Chondrocyte (in vitro differentiated cells): ENCODE measurements around the gene EHHADH. TPM values are rescaled to one million over a fixed set of nuclear protein-coding genes. Genes with fewer than 3 reads are reported as not detected.

Experiments used
- DNase-seq: peaks from one replicate; pipeline ENCODE4 v3.0.0; 2021; ENCODE audit warnings: mixed read lengths, low spot score
- H3K27ac Mint-ChIP-seq: one replicate; pipeline ENCODE4 v1.8.0; 2021; ENCODE audit warnings: mild to moderate bottlenecking, moderate library complexity, mixed read lengths; ENCODE audit not compliant: unreplicated experiment
- H3K27me3 Mint-ChIP-seq: 2 replicates; pipeline ENCODE4 v1.8.0; 2021; ENCODE audit warnings: low read depth, mixed read lengths
- H3K36me3 Mint-ChIP-seq: 2 replicates; pipeline ENCODE4 v1.8.0; 2021; ENCODE audit warnings: low read depth, mixed read lengths
- H3K4me1 Mint-ChIP-seq: 2 replicates; pipeline ENCODE4 v1.8.0; 2021; ENCODE audit warnings: low read depth, mild to moderate bottlenecking, mixed read lengths
- H3K4me3 Mint-ChIP-seq: one replicate; pipeline ENCODE4 v1.8.0; 2021; ENCODE audit warnings: mild to moderate bottlenecking, moderate library complexity, mixed read lengths; ENCODE audit not compliant: unreplicated experiment
- H3K9me3 Mint-ChIP-seq: 2 replicates; pipeline ENCODE4 v1.8.0; 2021; ENCODE audit warnings: low read depth, mixed read lengths
- CTCF ChIP-seq: fragments of 200-600 bp; sonication (generic); IDR thresholded peaks from 2 replicates; pipeline ENCODE4 v1.5.0; 2021; ENCODE audit warnings: antibody characterized with exemption, mild to moderate bottlenecking, moderate library complexity
- total RNA-seq: library from RNA; stranded (reverse); gene quantifications from 3 replicates; pipeline ENCODE4 v1.2.1, GENCODE V29; 2021

EHHADH gene
- total RNA-seq, 1 donor from 2014 or later = 3.5 TPM

- no peaks in the 10 kb centered on the region for H3K4me1 Mint-ChIP-seq
- no peak overlapping the region for H3K27ac Mint-ChIP-seq
- no peaks in the 10 kb centered on the region for H3K9me3 Mint-ChIP-seq
- no peaks in the 10 kb centered on the region for H3K27me3 Mint-ChIP-seq
- DNase-seq = no peak
- TF ChIP-seq CTCF = no peak
- no peak overlapping the region for H3K4me3 Mint-ChIP-seq
- no peaks in the 10 kb centered on the region for H3K36me3 Mint-ChIP-seq
Observed at GRCh38 chr3:185207481-185207880, 46.4 kb downstream of the EHHADH start.

- Mint-ChIP-seq H3K36me3 (no peaks in the 10 kb centered on the region), H3K4me3 (no peak overlapping the region)
- TF ChIP-seq CTCF = no peak
Observed at GRCh38 chr3:185205865-185206264, 48.0 kb downstream of the EHHADH start.

GRCh38 chr3:185204894-185205293, 49.0 kb downstream of the EHHADH start:
- Mint-ChIP-seq H3K36me3 (no peaks in the 10 kb centered on the region), H3K4me3 (no peak overlapping the region), H3K9me3 (no peaks in the 10 kb centered on the region), H3K4me1 (peaks cover 5% of the 10 kb centered on the region), H3K27ac (no peak overlapping the region), H3K27me3 (no peaks in the 10 kb centered on the region)
- DNase-seq = no peak
- no peak for TF ChIP-seq CTCF

More at GRCh38 chr3:185205865-185206264, 48.0 kb downstream of the EHHADH start:
- Mint-ChIP-seq H3K9me3 (no peaks in the 10 kb centered on the region), H3K4me1 (peaks cover under 1% of the 10 kb centered on the region), H3K27me3 (no peaks in the 10 kb centered on the region), H3K27ac (no peak overlapping the region)
- DNase-seq = no peak

GRCh38 chr3:185200639-185201038, 53.2 kb downstream of the EHHADH start:
- Mint-ChIP-seq H3K4me1 (peaks cover 5% of the 10 kb centered on the region), H3K9me3 (no peaks in the 10 kb centered on the region), H3K27ac (no peak overlapping the region), H3K27me3 (no peaks in the 10 kb centered on the region), H3K4me3 (no peak overlapping the region), H3K36me3 (no peaks in the 10 kb centered on the region)
- DNase-seq = no peak
- no peak for TF ChIP-seq CTCF

- no peak for TF ChIP-seq CTCF
- H3K4me3 Mint-ChIP-seq = no peak overlapping the region
- no peak overlapping the region for H3K27ac Mint-ChIP-seq
- H3K27me3 Mint-ChIP-seq = no peaks in the 10 kb centered on the region
- peaks cover 4% of the 10 kb centered on the region for H3K9me3 Mint-ChIP-seq
- no peak for DNase-seq
- peaks cover 5% of the 10 kb centered on the region for H3K4me1 Mint-ChIP-seq
- no peaks in the 10 kb centered on the region for H3K36me3 Mint-ChIP-seq
Observed at GRCh38 chr3:185199671-185200070, 54.2 kb downstream of the EHHADH start.
